ENCODE results near the gene PACSIN3. TPM values are rescaled to one million over a fixed set of nuclear protein-coding genes. Genes with fewer than 3 reads are reported as not detected.
"Not testable (repeated sequence)": the region's sequence is repeated elsewhere in the genome, so short reads cannot be mapped to it uniquely, and the experiment has no call there.

PACSIN3 gene
- total RNA-seq, 1 donor from 2014 or later = 57.4 TPM

GRCh38 chr11:47204637-47204989, 18.4 kb upstream of the PACSIN3 start:
- no peak for DNase-seq (ENCODE audit: low read depth)
- Histone ChIP-seq H3K27me3 (ENCODE audit: control insufficient read depth, insufficient read depth, low read length) (no peaks in the 10 kb centered on the region), H3K36me3 (ENCODE audit: control insufficient read depth, insufficient read depth, low read length) (no peaks in the 10 kb centered on the region), H3K4me3 (ENCODE audit: low read depth, low read length) (no peak overlapping the region)
- TF ChIP-seq CTCF (IDR thresholded peaks at IDR 0.05; ENCODE audit: insufficient read depth, low read length, poor library complexity, severe bottlenecking) = no peak

GRCh38 chr11:47202576-47202975, 16.3 kb upstream of the PACSIN3 start:
- no peak for TF ChIP-seq CTCF (IDR thresholded peaks at IDR 0.05; ENCODE audit: insufficient read depth, low read length, poor library complexity, severe bottlenecking)
- no peak overlapping the region for H3K4me3 ChIP-seq (ENCODE audit: low read depth, low read length)
- no peak for DNase-seq (ENCODE audit: low read depth)
- no peaks in the 10 kb centered on the region for H3K36me3 ChIP-seq (ENCODE audit: control insufficient read depth, insufficient read depth, low read length)
- no peaks in the 10 kb centered on the region for H3K27me3 ChIP-seq (ENCODE audit: control insufficient read depth, insufficient read depth, low read length)

- DNase-seq (ENCODE audit: low read depth) = no peak
- H3K36me3 ChIP-seq (ENCODE audit: control insufficient read depth, insufficient read depth, low read length) = no peaks in the 10 kb centered on the region
- no peak overlapping the region for H3K4me3 ChIP-seq (ENCODE audit: low read depth, low read length)
- TF ChIP-seq CTCF (IDR thresholded peaks at IDR 0.05; ENCODE audit: insufficient read depth, low read length, poor library complexity, severe bottlenecking) = no peak
- no peaks in the 10 kb centered on the region for H3K27me3 ChIP-seq (ENCODE audit: control insufficient read depth, insufficient read depth, low read length)
These were observed 14.8 kb upstream of the PACSIN3 start for GRCh38 chr11:47201015-47201414.

GRCh38 chr11:47198161-47198560, 11.9 kb upstream of the PACSIN3 start:
- H3K36me3 ChIP-seq (ENCODE audit: control insufficient read depth, insufficient read depth, low read length); H3K4me3 ChIP-seq (ENCODE audit: low read depth, low read length); DNase-seq (ENCODE audit: low read depth); H3K27me3 ChIP-seq (ENCODE audit: control insufficient read depth, insufficient read depth, low read length): not testable (repeated sequence)

GRCh38 chr11:47192111-47192510, 5.9 kb upstream of the PACSIN3 start:
- H3K27me3 ChIP-seq (ENCODE audit: control insufficient read depth, insufficient read depth, low read length) = no peaks in the 10 kb centered on the region
- no peak for TF ChIP-seq CTCF (IDR thresholded peaks at IDR 0.05; ENCODE audit: insufficient read depth, low read length, poor library complexity, severe bottlenecking)
- H3K36me3 ChIP-seq (ENCODE audit: control insufficient read depth, insufficient read depth, low read length) = no peaks in the 10 kb centered on the region
- DNase-seq (ENCODE audit: low read depth) = no peak
- H3K4me3 ChIP-seq (ENCODE audit: low read depth, low read length) = no peak overlapping the region

GRCh38 chr11:47191137-47191536, 4.9 kb upstream of the PACSIN3 start:
- H3K27me3 ChIP-seq (ENCODE audit: control insufficient read depth, insufficient read depth, low read length); DNase-seq (ENCODE audit: low read depth); H3K4me3 ChIP-seq (ENCODE audit: low read depth, low read length); H3K36me3 ChIP-seq (ENCODE audit: control insufficient read depth, insufficient read depth, low read length): not testable (repeated sequence)

- peak; percentile 49 for DNase-seq (ENCODE audit: low read depth)
These were observed 3.0 kb upstream of the PACSIN3 start for GRCh38 chr11:47189100-47189834.

More at GRCh38 chr11:47189100-47189834, 3.0 kb upstream of the PACSIN3 start:
- no peaks in the 10 kb centered on the region for H3K27me3 ChIP-seq (ENCODE audit: control insufficient read depth, insufficient read depth, low read length)
- no peak for TF ChIP-seq CTCF (IDR thresholded peaks at IDR 0.05; ENCODE audit: insufficient read depth, low read length, poor library complexity, severe bottlenecking)
- H3K36me3 ChIP-seq (ENCODE audit: control insufficient read depth, insufficient read depth, low read length) = no peaks in the 10 kb centered on the region
- H3K4me3 ChIP-seq (ENCODE audit: low read depth, low read length) = no peak overlapping the region

Data from kidney epithelial cell (primary cell).